GM18861 (cell line): ENCODE results near the gene INPP1.
A peak's percentile ranks its signal among the peaks of the same experiment; 100 is the strongest.

Experiments used
- ATAC-seq: cut with Tn5 transposase; IDR thresholded peaks from one replicate; pipeline ENCODE4 v1.9.1; 2021; ENCODE audit not compliant: unreplicated experiment

Gene INPP1

DNA sequence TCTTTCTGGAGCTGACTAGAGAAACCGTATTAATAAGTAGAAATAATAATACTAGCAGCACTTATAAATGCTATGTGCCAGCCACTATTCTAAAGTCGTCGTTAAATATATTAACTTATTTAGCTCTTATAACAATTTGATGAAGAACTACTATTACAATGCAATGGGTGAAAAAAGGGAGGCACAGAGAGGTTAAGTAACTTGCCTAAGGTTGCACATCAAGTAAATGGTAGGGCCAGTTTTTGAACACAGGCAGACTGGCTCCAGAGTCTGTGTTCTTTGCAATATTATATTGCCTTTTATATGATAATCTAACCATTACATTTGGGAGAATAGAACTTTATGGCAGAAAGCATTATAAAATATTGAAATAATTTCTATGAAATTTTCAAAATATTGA, 17.6 kb downstream of the INPP1 start:
- no peak for ATAC-seq

DNA sequence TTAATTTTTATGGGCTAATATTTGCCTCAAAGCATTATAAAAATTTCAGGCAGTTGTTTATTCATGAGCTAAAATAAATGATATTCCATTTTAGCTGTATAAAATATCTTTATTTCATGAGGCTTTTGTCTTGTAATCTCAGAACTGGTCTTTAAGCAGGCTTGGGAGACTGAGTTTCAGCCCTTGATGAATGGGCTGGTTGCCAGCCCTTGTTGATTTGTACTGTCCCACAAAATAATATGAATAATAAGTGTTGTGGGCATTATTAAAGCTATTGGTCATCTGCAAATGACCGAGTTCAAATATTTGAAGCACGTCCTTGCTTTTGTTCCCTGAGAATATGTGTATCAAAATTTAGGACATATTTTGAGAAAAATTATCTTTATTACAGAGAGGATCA, 18.2 kb downstream of the INPP1 start:
- no peak for ATAC-seq

DNA sequence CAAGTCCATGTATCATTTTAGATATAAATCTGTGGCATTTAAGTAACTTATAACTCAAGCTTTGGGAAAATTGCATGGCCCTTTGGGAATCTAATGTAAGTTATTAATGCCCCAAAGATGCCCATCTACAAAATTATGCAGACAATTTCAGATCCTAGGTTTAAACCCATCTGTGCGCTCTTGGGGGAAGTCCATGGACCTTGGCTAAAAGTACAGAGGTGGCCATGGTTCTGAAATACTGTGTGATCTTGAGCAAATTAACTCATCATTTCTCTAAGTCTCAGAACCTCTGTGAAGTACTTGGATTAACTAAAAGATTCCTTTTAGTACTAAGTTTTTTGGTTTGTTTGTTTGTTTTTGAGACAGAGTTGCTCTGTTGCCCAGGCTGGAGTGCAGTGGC, 19.5 kb downstream of the INPP1 start:
- ATAC-seq = no peak

DNA sequence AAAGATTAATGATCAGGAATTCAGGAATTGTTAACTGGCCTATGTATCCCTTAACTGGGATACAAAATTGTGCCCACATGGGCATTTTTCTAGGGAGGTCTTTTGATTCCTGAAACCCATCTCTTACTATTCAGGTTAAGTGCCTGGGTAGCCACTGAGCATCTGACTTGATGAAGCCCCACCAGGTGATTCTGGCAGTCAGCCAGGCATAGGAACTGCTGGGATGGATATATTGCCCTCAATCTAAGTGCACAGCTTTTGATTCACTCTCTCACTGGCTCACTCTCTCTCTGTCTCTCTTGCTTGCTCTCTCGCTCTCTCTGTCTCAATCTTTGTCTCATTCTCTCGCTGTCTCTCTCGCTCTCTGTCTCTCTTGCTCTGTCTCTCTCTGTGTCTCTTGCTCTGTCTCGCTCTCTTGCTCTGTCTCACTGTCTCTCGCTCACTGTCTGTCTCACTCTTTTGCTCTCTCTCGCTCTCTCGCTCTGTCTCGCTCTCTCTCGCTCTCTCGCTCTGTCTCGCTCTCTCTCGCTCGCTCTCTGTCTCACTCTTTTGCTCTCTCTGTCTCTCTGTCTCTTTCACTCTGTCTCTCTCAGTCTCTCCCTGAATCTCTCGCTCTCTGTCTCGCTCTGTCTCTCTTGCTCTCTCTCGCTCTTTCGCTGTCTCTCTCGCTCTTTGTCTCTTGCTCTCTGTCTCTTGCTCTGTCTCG, 22.3 kb downstream of the INPP1 start:
- ATAC-seq = no peak

DNA sequence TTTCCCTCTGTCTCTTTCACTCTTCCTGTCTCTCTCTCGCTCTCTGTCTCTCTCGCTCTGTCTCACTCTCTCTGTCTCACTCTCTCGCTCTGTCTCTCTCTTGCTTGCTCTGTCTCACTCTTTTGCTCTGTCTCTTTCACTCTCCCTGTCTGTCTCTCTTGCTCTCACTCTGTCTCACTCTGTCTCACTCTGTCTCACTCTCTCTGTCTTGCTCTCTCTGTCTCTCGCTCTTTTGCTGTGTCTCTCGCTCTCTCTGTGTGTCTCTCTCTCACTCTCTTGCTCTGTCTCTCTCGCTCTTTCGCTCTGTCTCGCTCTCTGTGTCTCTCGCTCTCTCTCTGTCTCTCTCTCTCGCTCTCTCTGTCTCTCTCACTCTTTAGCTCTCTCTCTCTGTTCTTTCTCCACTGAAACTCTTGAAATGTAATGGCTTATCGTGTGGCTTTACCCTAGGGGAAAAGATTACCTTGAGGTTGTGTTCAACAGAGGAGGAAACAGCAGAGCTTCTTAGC, 22.9 kb downstream of the INPP1 start:
- ATAC-seq = no peak

DNA sequence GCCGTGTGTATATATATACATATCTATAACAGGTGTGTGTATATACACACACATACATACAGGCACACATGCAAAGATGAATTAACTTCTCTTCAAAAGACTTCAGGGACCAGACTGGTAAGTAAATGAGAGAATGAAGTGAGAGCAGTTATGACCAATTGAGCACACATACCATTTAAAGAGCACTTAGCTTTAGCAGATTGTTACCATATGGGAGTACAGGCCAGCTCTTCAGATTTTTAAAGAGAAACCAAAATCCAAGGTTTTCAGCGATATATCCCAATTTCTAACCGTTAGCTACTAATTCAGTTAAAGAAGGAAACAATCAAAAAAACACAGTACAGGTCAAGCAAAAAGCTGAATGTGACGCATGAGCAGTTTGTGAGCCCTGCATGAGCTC, 23.7 kb downstream of the INPP1 start:
- ATAC-seq = no peak

DNA sequence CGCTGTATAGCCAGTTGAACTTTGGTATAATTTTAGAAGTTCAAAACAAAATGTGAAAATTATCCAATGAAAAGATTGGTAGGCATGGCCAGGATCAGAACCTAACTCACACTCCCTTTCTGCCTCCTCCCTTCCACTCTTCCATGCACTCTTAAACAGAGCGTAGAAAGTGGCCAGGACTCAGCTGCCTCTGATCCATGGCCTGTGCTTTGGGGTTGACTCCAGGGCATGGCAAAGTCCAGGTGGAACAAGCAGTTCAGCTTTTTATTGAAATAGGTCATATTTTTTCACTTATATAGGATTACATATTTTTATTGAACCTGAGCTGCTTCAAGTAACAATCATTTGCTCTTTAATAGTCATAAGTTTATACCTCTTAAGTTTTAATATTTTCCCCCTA, 26.2 kb downstream of the INPP1 start:
- no peak for ATAC-seq

DNA sequence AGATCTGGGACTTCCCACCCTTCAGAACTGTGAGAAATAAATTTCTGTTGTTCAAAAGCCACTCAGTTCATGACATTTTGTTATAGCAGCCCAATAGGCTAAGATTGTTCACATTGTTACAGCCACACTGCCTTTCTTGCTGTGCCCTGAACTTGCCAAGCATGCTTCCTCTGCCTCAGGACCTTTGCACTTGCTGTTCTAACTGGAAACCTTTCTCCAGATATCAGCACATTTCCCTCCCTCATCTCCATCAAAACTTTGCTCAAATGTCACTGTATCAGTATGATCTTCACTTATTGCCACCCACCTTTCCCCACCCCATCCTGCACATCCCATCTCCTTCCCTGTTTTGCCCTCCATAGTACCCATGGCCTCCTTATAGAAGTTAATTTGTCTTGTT, 32.7 kb downstream of the INPP1 start:
- ATAC-seq = no peak

DNA sequence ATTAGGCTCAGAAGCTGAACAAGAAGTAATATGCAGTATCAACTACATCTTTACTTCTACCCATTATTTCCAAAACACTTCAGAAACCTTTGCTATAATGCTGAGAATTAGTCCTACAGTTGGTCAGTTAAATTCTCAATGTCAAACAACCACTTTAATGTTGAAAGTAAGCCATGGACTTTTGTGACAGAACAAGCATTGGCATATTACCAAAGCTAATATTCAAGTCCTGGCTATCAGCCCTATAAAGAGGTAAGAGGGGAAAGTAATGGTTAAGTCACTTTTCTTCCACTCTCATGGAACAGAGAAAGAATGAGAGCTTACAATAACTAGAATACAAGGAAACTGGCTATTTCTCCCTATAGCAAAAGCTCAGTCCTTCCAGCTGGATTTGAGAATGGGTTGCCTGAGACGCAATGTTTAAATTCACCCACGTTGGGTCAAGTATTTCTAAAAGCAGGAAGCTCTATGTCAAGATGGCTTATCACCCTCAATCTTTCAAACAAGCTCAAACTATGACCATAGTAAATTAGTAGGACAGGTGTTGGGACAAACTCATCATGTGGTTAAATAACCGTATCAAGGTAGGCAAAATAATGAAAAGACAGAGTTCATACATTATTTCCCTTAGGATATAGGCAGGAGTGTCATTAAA, 33.3 kb downstream of the INPP1 start:
- ATAC-seq = no peak

DNA sequence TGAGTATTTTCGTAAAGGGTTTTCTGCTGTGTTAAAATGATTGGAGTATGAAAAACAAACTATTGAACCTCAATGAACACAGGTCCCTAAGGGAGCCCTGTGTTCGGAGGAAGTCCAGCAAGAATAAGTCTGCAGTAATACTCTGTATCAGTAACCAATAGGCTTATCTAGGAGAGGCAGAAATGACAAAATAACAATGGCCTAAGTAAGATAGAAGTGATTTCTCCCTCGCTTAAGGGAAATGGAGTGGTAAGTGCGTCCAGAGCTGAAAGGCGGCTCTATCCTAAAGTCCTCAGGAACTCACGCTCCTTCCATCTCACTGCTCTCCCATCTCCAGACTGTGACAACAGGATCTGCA, 35.5 kb downstream of the INPP1 start:
- ATAC-seq = no peak

DNA sequence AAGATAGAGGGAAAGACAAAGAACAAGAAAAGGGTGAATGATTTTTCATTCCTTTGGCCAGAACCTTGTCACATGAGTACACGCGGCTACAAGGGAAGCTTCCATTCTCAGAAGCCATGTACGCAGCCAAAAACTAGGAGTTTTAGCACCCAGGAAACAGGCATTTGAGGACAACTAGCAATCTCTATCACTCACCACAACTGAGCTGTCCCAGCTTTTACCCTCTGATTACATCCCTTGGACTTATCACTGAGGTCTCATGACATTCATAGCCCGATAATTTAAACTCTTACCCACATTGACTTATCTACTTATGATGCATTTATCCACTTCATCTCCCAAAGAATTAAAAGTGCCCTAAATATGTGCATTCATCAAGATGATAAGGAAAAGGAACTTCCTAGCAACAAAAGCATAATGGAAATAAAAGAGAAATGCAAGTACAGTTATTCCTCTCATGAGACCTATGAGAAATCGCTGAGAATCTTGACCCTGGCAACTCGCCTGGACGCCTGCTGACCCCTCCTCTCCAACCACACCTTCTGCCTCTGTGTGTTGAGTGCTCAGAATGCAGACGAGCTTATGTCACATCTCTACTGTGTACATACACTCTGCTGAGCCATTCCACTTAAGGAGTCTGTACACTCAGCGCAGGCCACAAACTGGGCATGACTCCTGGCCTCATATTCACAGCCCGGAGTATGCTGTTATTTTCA, 36.0 kb downstream of the INPP1 start:
- no peak for ATAC-seq

DNA sequence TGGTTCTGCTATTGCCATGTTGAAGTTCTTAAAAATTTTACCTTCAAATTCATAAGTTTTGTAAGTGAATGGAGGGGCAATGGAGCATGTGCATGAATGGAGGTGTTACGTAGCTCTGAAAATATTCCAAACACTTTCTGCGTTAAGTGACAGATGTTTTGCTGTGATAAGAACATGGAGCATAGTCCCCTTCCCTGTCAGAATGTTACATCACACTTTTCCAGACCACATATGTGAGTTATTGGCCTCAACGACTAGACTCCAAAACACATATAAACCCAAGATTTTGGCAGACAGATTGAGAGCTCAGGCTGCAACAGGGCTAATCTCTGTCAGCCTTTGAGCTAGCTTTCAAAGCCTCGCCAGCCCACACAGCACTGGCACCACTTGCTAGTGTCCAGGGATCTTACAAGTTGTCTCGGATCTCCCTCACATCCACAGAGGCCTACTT, 37.6 kb downstream of the INPP1 start:
- ATAC-seq = no peak

DNA sequence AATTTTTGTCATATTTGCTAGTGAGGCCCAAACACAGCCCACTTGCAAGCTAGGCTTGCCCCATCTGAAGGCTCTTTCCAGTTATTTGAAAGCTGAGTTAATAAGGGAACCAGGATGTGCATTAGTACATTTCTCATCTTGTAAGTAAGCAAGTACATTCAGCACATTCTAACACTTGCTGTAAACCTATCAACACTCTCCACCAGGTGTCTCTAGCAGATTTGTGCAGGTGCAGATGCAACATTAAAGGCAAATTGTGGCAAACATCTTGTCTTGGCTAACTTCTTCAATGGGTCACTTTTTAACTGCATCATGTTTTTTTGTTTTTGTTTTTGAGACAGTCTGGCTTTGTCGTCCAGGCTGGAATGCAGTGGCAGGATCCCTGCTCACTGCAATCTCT, 39.5 kb downstream of the INPP1 start:
- ATAC-seq = peak; percentile 92

DNA sequence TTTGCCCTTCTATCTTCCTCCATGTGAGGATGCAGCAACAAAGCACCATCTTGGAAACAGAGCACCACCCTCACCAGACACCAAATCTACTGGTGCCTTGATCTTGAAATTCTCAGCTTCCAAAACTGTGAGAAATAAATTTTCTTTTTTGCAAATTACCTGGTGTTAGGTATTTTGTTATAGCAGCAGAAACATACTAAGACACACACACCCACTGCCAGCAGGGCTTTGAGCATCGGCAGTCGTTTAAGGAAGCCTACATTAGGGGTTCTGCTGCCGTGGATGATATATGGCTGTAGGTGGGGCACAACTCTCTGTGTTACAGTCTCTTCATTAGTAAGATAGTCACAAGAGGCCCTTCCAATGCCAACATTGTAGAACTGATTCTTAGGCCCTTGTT, 44.0 kb downstream of the INPP1 start:
- no peak for ATAC-seq

DNA sequence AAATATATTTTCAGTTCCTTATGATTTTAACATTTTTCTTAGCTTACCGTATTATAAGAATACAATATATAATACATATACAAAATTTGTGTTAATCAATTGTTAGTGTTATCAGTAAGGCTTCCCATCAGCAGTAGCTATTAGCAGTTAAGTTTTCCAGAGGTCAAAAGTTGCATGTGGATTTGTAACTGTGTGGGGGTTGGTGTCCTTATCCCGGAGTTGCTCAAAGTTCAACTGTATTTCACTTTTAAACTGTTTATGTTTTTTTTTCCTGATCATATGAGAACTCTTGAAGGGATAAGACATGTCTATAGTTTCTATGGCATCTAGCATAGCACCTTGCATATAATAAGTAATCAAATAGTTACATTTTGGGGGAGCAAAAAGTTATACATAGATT, 52.9 kb downstream of the INPP1 start:
- no peak for ATAC-seq

DNA sequence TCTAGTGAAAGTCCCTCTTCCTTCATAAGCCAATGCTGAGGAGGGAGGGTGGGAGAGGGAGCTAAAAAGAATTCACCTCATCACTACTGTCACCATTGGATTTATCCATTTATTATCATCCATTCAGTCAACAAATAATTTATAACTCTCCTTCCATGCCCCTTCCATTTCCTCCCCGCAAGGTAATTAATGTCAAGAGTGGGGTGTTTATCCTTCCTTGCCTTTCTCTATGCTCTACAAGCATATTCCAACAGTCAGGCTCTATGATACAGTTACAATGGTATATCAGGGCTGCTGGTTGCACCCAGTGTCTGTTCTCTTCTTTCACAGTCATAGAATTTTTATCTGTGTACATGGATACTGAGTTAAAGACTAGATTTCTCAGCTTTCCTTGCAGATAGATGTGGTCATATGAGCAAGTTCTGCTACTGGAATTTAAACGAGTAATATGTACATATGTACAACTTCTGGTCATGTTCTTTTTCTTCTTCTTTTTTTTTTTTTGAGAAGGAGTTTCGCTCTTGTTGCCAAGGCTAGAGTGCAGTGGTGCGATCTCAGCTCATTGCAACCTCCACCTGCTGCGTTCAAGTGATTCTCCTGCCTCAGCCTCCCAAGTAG, 59.7 kb downstream of the INPP1 start:
- no peak for ATAC-seq

DNA sequence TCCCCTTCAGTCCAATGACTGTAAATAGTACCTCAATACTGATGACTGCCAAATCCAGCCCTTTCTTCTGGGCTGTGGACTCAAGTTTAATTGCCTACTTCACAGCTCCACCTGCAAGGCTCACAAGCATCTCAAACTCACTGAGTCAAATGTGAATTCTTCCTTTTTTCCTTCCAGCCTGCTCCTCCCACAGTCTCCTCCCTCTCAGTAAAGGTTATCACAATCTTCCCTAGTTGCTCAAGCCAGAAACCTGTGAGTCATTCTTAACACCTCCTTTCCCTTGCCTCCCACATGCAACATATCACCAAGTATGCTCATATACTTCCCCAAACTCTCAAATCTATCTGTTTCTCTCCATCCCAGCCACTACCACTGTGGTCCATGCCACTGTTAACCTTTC, 61.1 kb downstream of the INPP1 start:
- no peak for ATAC-seq

DNA sequence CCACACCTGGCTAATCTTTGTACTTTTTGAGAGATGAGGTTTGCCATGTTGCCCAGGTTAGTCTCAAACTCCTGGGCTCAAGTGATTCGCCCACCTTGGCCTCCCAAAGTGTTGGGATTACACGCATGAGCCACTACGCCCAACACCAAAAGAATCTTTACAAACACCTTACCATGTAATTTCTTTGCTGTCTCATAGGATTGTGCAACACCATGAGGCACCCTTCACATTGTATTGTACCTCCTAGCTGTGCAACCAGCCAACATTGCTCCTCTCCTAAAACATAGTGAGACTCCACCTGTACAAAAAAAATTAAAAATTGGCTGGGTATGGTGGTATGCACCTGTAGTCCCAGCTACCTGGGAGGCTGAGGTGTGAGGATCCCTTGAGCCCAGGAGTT, 61.7 kb downstream of the INPP1 start:
- ATAC-seq = no peak

DNA sequence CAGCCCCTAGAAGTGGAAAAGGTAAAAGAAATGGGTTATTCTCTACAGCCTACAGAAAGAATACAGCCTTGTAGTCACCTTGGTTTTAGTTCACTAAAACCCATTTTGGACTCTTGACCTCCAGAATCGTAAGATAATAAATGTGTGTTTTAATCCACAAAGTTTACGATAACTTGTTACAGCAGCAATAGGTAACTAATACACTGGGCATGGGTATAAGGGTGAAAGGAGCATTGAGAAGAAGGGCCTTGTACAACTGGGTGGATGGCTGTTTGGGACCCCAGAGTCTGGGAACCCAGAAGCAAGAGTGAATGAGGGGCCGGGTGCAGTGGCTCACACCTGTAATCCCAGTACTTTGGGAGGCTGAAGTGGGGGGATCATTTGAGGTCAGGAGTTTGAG, 62.6 kb downstream of the INPP1 start:
- ATAC-seq = no peak

DNA sequence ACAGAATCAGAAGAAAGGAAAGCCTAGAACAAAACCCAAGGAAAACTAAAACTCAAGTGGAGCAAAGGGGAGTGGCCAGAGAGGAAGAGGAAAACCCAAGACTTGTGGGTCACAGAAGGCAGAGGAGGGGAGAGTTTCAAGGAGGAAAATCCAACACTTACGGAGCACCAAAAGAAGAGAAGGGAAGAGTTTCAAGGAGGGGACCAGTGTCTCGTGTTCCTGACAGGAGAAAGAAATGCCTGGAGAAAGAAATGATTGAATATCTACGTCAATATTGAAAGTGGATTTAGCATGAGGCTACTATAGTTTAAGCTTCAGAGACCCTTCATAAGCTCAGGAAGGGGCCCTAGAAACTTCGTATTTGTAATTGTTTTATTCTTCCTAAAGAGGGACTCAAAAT, 63.4 kb downstream of the INPP1 start:
- no peak for ATAC-seq

DNA sequence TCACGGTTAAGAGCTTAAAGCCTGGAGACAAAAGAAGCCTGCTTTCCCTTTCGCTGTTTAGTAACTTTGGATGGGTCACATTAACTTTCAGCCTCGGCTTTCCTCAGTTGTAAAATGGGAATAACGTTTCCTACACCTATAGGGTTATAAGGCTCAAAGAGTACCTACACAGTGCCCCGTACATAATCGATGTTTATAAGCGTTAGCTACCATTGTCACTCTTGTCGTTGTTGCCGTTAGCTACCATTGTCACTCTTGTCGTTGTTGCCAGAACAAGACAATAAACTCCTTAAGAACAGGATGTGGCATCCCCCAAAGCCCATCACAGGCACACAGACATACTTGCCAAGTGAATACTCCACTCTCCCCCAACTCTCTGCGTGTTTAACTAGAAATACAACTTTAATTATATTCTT, 63.9 kb downstream of the INPP1 start:
- ATAC-seq = no peak
